Astrocyte of the cerebellum (primary cell): ENCODE data around the gene CGREF1.

ENCODE experiments used
- DNase-seq: peaks from one replicate; pipeline ENCODE4 v3.0.0-alpha.2; 2011; ENCODE audit warnings: low read depth
- H3K4me3 ChIP-seq: 2 replicates; pipeline ENCODE4 v1.5.1; 2011; ENCODE audit warnings: mild to moderate bottlenecking, low read depth, low read length, moderate library complexity
- in situ Hi-C: cut with HindIII; loops from 2 replicates; pipeline ENCODE4 v1.10.0; 2017; ENCODE audit warnings: low sequenced_read_pairs
- TF ChIP-seq, protein P1 (sequence below): IDR thresholded peaks from 2 replicates; pipeline ENCODE4 v1.5.1; 2012; ENCODE audit warnings: low read length, low read depth, moderate library complexity, mild to moderate bottlenecking; ENCODE audit errors: missing control alignments

Gene CGREF1

DNA sequence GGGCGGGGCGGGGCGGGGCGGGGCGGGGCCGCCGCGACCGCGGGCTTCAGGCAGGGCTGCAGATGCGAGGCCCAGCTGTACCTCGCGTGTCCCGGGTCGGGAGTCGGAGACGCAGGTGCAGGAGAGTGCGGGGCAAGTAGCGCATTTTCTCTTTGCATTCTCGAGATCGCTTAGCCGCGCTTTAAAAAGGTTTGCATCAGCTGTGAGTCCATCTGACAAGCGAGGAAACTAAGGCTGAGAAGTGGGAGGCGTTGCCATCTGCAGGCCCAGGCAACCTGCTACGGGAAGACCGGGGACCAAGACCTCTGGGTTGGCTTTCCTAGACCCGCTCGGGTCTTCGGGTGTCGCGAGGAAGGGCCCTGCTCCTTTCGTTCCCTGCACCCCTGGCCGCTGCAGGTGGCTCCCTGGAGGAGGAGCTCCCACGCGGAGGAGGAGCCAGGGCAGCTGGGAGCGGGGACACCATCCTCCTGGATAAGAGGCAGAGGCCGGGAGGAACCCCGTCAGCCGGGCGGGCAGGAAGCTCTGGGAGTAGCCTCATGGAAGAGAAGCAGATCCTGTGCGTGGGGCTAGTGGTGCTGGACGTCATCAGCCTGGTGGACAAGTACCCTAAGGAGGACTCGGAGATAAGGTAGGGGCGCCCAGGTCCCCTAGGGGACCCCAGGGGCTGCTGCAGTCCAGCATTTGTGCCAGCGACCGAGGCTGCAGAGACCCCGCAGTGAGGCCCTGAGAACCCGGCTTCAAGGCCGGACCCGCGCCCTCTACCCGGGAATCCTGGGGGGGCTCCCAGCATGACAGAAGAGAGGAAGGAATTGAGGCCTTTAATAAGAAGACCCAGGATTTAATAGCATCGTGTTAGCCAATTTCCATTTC, 32.0 kb downstream of the CGREF1 start, which contains the start of gene KHK:
Gene KHK, plus strand, starts transcription at position 49 of the 870 bp plus-strand sequence. Its CDS starts 488 bp downstream, at position 537.
- no peak for DNase-seq

DNA sequence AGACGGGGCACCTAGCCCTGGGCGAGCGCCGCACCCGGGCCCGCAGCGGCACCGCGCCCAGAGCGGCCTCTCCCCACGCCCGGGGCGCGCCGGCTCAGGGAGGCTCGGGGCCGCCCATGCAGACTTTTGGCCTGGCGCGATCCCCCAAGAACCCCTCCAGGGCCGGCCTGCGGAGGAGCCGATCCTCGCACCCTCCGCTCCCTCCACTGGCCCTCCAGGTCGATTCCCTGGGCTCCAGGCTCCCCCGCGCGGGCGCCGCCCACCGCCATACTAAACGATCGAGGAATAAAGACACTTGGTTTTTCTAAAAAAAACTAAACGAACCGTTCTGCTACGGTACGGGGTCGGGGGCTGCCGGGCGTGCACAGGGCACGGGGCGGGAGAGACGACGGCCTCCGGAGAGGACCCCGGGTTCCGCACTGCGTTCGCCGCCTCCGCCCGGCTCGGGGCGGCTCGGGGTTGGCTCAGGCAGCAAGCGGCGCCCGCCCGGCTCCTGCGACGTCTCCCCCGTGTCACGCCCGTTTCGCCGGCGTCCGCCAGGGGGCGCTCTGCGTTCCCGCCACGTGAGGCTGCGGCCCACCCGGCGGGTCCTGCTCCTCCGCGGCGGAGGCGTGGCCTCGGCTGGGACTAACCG, 32.7 kb downstream of the CGREF1 start:
- TF ChIP-seq, protein P1, sequence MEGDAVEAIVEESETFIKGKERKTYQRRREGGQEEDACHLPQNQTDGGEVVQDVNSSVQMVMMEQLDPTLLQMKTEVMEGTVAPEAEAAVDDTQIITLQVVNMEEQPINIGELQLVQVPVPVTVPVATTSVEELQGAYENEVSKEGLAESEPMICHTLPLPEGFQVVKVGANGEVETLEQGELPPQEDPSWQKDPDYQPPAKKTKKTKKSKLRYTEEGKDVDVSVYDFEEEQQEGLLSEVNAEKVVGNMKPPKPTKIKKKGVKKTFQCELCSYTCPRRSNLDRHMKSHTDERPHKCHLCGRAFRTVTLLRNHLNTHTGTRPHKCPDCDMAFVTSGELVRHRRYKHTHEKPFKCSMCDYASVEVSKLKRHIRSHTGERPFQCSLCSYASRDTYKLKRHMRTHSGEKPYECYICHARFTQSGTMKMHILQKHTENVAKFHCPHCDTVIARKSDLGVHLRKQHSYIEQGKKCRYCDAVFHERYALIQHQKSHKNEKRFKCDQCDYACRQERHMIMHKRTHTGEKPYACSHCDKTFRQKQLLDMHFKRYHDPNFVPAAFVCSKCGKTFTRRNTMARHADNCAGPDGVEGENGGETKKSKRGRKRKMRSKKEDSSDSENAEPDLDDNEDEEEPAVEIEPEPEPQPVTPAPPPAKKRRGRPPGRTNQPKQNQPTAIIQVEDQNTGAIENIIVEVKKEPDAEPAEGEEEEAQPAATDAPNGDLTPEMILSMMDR: peak; percentile 65
- in situ Hi-C loops: no loop called here
- DNase-seq: peak; percentile 78
- peak overlapping the region; percentile 44 for H3K4me3 ChIP-seq

More for the DNA sequence above, 32.0 kb downstream of the CGREF1 start, which contains the start of gene KHK:
- H3K4me3 ChIP-seq: peak within 1 kb of the TSS; percentile 44
- in situ Hi-C loops: no loop called here
- TF ChIP-seq, protein P1: no peak

DNA sequence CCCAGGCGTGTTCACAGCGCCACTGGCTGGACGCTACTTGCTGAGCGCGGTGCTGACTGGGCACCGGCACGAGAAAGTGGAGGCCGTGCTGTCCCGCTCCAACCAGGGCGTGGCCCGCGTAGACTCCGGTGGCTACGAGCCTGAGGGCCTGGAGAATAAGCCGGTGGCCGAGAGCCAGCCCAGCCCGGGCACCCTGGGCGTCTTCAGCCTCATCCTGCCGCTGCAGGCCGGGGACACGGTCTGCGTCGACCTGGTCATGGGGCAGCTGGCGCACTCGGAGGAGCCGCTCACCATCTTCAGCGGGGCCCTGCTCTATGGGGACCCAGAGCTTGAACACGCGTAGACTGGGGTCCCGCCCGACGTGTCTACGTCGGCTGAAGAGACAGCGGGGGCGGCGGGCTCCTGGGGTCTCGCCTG, 33.2 kb downstream of the CGREF1 start:
- H3K4me3 ChIP-seq: peak overlapping the region; percentile 44
- TF ChIP-seq, protein P1: peak; percentile 46
- DNase-seq: no peak
- in situ Hi-C loops: no loop called here

- peak overlapping the region; percentile 44 for H3K4me3 ChIP-seq
- TF ChIP-seq, protein P1: no peak
- no peak for DNase-seq
- in situ Hi-C loops: no loop called here
Observed at GRCh38 chr2:27085062-27085672, 33.8 kb downstream of the CGREF1 start.

- in situ Hi-C loops: no loop called here
- no peak for DNase-seq
- TF ChIP-seq, protein P1: no peak
- H3K4me3 ChIP-seq: no peak overlapping the region
Observed at GRCh38 chr2:27084297-27085061, 34.4 kb downstream of the CGREF1 start.
